GM19324 (cell line): ENCODE results near the gene HACD2.

ENCODE experiments used
- ATAC-seq: cut with Tn5 transposase; IDR thresholded peaks from one replicate; pipeline ENCODE4 v1.9.1; 2021; ENCODE audit warnings: mild to moderate bottlenecking, moderate library complexity; ENCODE audit not compliant: unreplicated experiment, low FRiP score

HACD2 gene

GRCh38 chr3:123449997-123450604, 134.8 kb downstream of the HACD2 start:
- ATAC-seq: no peak

GRCh38 chr3:123449102-123449996, 135.5 kb downstream of the HACD2 start:
- ATAC-seq: no peak

GRCh38 chr3:123448536-123449101, 136.2 kb downstream of the HACD2 start, which contains the start of gene ADCY5:
Gene ADCY5 (minus strand): TSS chr3:123449090. CDS start chr3:123448545, 545 bp downstream.
- ATAC-seq: no peak

GRCh38 chr3:123447749-123448517, 136.9 kb downstream of the HACD2 start:
- ATAC-seq: no peak

GRCh38 chr3:123447416-123447748, 137.5 kb downstream of the HACD2 start:
- no peak for ATAC-seq

GRCh38 chr3:123446610-123447109, 138.2 kb downstream of the HACD2 start:
- ATAC-seq: no peak

GRCh38 chr3:123446210-123446609, 138.6 kb downstream of the HACD2 start:
- ATAC-seq: no peak

GRCh38 chr3:123445702-123446101, 139.2 kb downstream of the HACD2 start:
- ATAC-seq: no peak

- ATAC-seq: no peak
These were observed 140.1 kb downstream of the HACD2 start for GRCh38 chr3:123444744-123445143.

GRCh38 chr3:123444023-123444422, 140.8 kb downstream of the HACD2 start:
- ATAC-seq: no peak

- no peak for ATAC-seq
These were observed 141.9 kb downstream of the HACD2 start for GRCh38 chr3:123442908-123443307.

GRCh38 chr3:123442125-123442524, 142.7 kb downstream of the HACD2 start:
- ATAC-seq: no peak
